CD4-positive, alpha-beta T cell treated with Interleukin-10 for 1 hour (primary cell): ENCODE data around the gene NET1.
"Not testable (repeated sequence)": the region's sequence is repeated elsewhere in the genome, so short reads cannot be mapped to it uniquely, and the experiment has no call there.

ENCODE experiments used
- DNase-seq: peaks from one replicate; pipeline ENCODE4 v3.0.0-alpha.2; 2020

Gene NET1

GRCh38 chr10:5399332-5399731, 13.0 kb upstream of the NET1 start:
- no peak for DNase-seq

- no peak for DNase-seq
Observed at GRCh38 chr10:5400468-5401240, 11.7 kb upstream of the NET1 start.

GRCh38 chr10:5402798-5403197, 9.6 kb upstream of the NET1 start:
- DNase-seq: no peak

- DNase-seq: no peak
Observed at GRCh38 chr10:5404208-5405041, 7.9 kb upstream of the NET1 start, which contains the start of gene TUBAL3. TSS of gene TUBAL3 (minus strand) at chr10:5404828. CDS start at chr10:5404792, 36 bp downstream.

- no peak for DNase-seq
Observed at GRCh38 chr10:5406918-5407317, 5.4 kb upstream of the NET1 start.

- not testable (repeated sequence) for DNase-seq
Observed at GRCh38 chr10:5410787-5411186, 1.6 kb upstream of the NET1 start.

GRCh38 chr10:5411941-5412276, 448 bp upstream of the NET1 start:
- no peak for DNase-seq

- no peak for DNase-seq
Observed at GRCh38 chr10:5413012-5413938, 918 bp downstream of the NET1 start.

- DNase-seq: no peak
Observed at GRCh38 chr10:5416981-5417380, 4.6 kb downstream of the NET1 start.

GRCh38 chr10:5418584-5418983, 6.2 kb downstream of the NET1 start:
- DNase-seq: no peak

- no peak for DNase-seq
Observed at GRCh38 chr10:5419466-5420094, 7.2 kb downstream of the NET1 start.

- no peak for DNase-seq
Observed at GRCh38 chr10:5423771-5424170, 11.4 kb downstream of the NET1 start.

- DNase-seq: no peak
Observed at GRCh38 chr10:5424751-5425150, 12.4 kb downstream of the NET1 start.

GRCh38 chr10:5428133-5428532, 15.8 kb downstream of the NET1 start:
- no peak for DNase-seq

GRCh38 chr10:5433182-5433581, 20.8 kb downstream of the NET1 start:
- no peak for DNase-seq

- peak; percentile 45 for DNase-seq
Observed at GRCh38 chr10:5434017-5434753, 21.8 kb downstream of the NET1 start.

- DNase-seq: no peak
Observed at GRCh38 chr10:5435328-5435727, 23.0 kb downstream of the NET1 start.

GRCh38 chr10:5440206-5440605, 27.8 kb downstream of the NET1 start:
- DNase-seq: no peak

GRCh38 chr10:5441106-5441505, 28.7 kb downstream of the NET1 start:
- no peak for DNase-seq

GRCh38 chr10:5442065-5442989, 30.0 kb downstream of the NET1 start:
- peak; percentile 72 for DNase-seq

- DNase-seq: no peak
Observed at GRCh38 chr10:5442990-5443370, 30.6 kb downstream of the NET1 start.
